Measurements from ENCODE around the gene SYCP3.
"Not testable (repeated sequence)": the region's sequence is repeated elsewhere in the genome, so short reads cannot be mapped to it uniquely, and the experiment has no call there.

The SYCP3 gene

DNA sequence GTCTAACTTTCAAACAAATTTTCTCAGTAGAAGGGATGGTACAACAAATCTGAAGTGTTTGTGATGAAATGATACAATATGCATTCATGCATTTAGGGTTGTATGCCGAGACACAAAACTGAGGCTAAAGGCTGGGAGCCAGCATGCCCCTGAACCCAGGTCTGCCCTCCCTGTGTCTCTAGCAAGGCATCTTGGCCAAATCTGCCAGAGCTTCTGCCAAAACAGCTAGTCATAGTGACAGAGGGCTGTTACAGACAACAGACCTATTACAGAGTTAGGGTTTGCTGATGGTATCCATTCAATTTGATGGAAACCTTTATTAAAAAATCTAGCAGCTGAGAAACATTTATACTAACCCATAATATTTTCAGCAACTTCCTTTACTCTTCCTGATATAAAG, 53.1 kb downstream of the SYCP3 start:
- Histone ChIP-seq H3K27ac (ENCODE audit: insufficient read depth, low read depth, low read length, poor library complexity, severe bottlenecking) (no peak overlapping the region), H3K4me1 (ENCODE audit: control insufficient read depth, insufficient read depth, low read length) (no peaks in the 10 kb centered on the region), H3K9me3 (ENCODE audit: control insufficient read depth, low read length) (no peaks in the 10 kb centered on the region), H3K4me3 (ENCODE audit: insufficient read depth, low read depth, low read length) (no peak overlapping the region), H3K36me3 (ENCODE audit: control insufficient read depth, insufficient read depth, low read length) (no peaks in the 10 kb centered on the region), H3K27me3 (ENCODE audit: control insufficient read depth, insufficient read depth, low read length, poor library complexity, severe bottlenecking) (no peaks in the 10 kb centered on the region)
- WGBS, 2 experiments, result 93 to 100% methylated on average over 1 of the region's 1 CpG

DNA sequence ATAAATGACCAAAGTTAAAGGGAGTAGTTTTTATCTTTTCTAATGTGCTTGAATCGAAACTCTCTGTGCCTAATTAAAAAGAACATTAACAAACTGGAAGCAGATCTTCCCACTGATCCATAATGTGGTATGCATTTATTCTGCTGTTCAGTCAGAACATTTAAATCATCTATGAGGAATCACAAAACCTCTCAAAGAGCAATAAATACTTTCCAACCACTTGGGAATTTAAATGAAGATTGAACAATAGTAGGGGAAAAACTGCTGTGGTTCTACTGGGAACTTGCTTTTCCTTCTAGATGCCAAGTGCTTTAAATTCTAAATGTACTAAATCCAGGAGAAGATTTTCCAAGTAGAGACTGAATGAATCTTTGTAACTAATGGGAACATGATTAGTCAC, 54.2 kb downstream of the SYCP3 start:
- WGBS, 2 experiments, result 100% methylated on average over 1 of the region's 1 CpG; no CpG with 5 or more reads in 1 of the 2 experiments
- no peaks in the 10 kb centered on the region for H3K9me3 ChIP-seq (ENCODE audit: control insufficient read depth, low read length)
- H3K4me3 ChIP-seq (ENCODE audit: insufficient read depth, low read depth, low read length), result no peak overlapping the region
- no peak overlapping the region for H3K27ac ChIP-seq (ENCODE audit: insufficient read depth, low read depth, low read length, poor library complexity, severe bottlenecking)
- no peaks in the 10 kb centered on the region for H3K36me3 ChIP-seq (ENCODE audit: control insufficient read depth, insufficient read depth, low read length)
- H3K4me1 ChIP-seq (ENCODE audit: control insufficient read depth, insufficient read depth, low read length), result no peaks in the 10 kb centered on the region
- H3K27me3 ChIP-seq (ENCODE audit: control insufficient read depth, insufficient read depth, low read length, poor library complexity, severe bottlenecking), result no peaks in the 10 kb centered on the region

DNA sequence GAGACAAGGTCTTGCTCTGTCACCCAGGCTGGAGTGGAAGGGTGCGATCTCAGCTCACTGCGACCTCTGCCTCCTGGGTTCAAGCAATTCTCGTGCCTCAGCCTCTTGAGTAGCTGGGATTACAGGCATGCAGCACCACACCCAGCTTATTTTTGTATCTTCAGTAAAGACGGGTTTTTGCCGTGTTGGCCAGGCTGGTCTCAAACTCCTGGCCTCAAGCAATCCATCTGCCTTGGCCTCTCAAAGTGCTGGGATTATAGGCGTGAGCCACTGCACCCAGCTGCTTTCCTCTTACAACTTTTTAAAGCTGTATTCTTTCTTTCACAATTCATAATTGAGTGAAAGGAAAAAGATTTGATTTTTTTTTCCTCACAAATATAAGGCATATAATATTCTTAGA, 57.6 kb downstream of the SYCP3 start:
- not testable (repeated sequence) for H3K4me3 ChIP-seq (ENCODE audit: insufficient read depth, low read depth, low read length); H3K27me3 ChIP-seq (ENCODE audit: control insufficient read depth, insufficient read depth, low read length, poor library complexity, severe bottlenecking); H3K9me3 ChIP-seq (ENCODE audit: control insufficient read depth, low read length); H3K36me3 ChIP-seq (ENCODE audit: control insufficient read depth, insufficient read depth, low read length); H3K4me1 ChIP-seq (ENCODE audit: control insufficient read depth, insufficient read depth, low read length); H3K27ac ChIP-seq (ENCODE audit: insufficient read depth, low read depth, low read length, poor library complexity, severe bottlenecking)
- WGBS, 2 experiments, result 89 to 96% methylated on average over 6 of the region's 6 CpGs

DNA sequence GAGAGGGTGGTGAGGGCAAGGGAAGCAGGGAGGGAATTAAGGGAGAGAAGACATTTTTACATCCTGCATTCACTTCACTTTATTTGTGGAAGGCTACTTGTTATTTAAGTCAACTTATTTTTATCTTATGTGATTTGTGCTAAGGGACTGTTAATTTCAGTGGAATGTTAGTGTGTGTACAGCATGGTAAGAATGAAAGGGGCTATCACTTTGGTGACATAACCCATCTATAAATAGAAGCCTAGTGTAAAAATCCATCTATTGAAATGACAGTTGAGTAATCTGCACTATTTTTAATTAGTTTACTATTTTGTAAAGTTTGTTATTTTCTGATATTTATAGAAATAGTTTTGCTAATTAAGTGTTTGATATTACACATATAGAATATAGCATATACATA, 58.6 kb downstream of the SYCP3 start:
- H3K9me3 ChIP-seq (ENCODE audit: control insufficient read depth, low read length), result no peaks in the 10 kb centered on the region
- H3K4me1 ChIP-seq (ENCODE audit: control insufficient read depth, insufficient read depth, low read length), result no peaks in the 10 kb centered on the region
- no peak overlapping the region for H3K27ac ChIP-seq (ENCODE audit: insufficient read depth, low read depth, low read length, poor library complexity, severe bottlenecking)
- no peak overlapping the region for H3K4me3 ChIP-seq (ENCODE audit: insufficient read depth, low read depth, low read length)
- H3K27me3 ChIP-seq (ENCODE audit: control insufficient read depth, insufficient read depth, low read length, poor library complexity, severe bottlenecking), result no peaks in the 10 kb centered on the region
- no peaks in the 10 kb centered on the region for H3K36me3 ChIP-seq (ENCODE audit: control insufficient read depth, insufficient read depth, low read length)

DNA sequence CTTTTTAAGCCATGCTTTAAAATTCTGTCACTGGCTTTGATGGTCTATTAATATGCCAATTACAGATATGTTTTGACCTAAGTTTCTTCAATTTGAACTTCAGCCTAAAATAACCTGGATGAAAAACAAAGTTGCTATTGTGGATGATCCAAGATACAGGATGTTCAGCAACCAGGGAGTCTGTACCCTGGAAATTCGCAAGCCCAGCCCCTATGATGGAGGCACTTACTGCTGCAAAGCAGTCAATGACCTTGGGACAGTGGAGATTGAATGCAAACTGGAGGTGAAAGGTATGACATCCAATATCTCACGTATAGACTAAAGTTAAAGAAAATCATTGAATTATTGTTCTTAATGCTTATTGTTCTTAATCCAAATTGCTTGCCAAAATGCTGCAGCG, 59.0 kb downstream of the SYCP3 start:
- H3K9me3 ChIP-seq (ENCODE audit: control insufficient read depth, low read length), result no peaks in the 10 kb centered on the region
- no peak overlapping the region for H3K27ac ChIP-seq (ENCODE audit: insufficient read depth, low read depth, low read length, poor library complexity, severe bottlenecking)
- 90 to 91% methylated on average over 2 to 3 of the region's 3 CpGs for WGBS, 2 experiments
- H3K27me3 ChIP-seq (ENCODE audit: control insufficient read depth, insufficient read depth, low read length, poor library complexity, severe bottlenecking), result no peaks in the 10 kb centered on the region
- H3K4me3 ChIP-seq (ENCODE audit: insufficient read depth, low read depth, low read length), result no peak overlapping the region
- no peaks in the 10 kb centered on the region for H3K36me3 ChIP-seq (ENCODE audit: control insufficient read depth, insufficient read depth, low read length)
- H3K4me1 ChIP-seq (ENCODE audit: control insufficient read depth, insufficient read depth, low read length), result no peaks in the 10 kb centered on the region
